Measurements from ENCODE around the gene HACE1.

The HACE1 gene

DNA sequence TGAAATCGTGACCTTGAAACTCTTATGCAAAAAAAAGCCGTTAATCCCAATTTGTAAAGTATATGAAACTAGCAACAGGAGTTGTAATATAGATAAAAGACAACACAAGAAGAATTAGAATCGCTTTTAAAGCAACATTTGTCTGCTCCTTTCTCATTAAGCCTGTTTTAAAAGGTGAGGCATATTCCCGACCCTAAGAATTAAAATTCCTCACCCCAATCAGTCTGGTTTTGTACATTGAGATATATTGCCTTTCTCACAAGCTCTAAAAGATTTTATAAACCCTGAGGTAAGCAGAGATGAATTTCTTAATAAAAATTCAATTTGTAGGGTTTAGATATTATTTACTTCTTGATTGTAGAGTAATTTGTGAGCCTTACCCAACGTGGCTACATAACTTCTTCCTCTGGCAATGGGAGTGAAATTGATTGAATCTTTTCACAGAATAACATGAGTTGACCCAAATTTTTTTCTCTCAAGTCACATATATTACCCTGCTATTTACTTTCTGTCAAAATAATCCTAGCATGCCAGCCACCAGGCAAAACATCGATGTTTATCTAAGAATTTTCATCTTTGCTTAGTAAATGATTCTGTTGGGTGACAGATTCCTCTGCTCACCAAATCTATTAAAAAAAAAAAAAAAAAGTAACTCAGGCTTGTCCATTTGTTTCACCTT, 173.7 kb downstream of the HACE1 start:
- no peak for DNase-seq

DNA sequence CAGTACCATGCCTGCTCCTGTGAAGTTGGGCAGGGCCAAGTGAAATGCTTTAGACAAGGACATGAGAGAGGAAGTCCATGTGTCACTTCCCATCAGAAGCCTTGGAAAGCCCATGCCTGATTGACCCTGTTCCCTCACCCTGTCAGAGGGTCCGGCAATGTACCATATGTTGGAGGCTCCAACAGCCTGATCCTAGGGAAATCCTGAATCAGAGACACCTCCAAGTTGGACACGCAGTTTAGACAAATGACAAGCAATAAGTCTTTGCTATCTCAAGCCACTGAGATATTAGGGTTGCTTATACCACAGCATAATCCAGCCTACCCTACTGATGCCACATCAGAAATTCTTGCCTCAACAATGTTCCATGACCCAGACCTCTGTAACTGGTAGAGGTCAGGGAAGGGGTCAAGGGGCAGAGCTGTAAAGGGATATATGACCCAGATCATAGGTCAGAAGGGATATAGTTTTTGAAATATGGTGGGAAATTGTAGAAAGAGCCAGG, 174.8 kb downstream of the HACE1 start:
- no peak for DNase-seq

DNA sequence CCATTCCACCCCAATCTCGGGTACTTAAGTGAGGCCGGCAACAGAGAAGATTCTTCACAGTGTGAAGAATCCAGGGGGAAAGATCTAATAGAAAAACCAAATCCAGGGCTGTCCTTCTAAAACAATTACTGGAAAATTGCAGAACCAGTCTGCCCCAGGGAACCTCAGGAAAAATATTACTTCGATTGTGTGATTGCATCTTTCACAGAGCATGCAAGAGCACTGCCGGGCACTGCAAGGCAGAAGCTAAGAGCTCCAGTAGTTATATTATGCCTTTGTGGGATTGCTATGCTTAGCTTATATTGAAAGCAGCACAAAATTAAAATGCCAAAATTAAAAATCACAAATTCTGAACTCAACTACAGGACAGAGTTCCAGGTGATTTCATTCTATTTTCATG, 175.9 kb downstream of the HACE1 start:
- DNase-seq: no peak

GRCh38 chr6:104682722-104683643, 176.7 kb downstream of the HACE1 start:
- DNase-seq: peak; percentile 40

GRCh38 chr6:104680539-104680938, 179.2 kb downstream of the HACE1 start:
- DNase-seq: no peak

GRCh38 chr6:104679971-104680370, 179.7 kb downstream of the HACE1 start:
- DNase-seq: no peak

Measured in fibroblast of skin of back (primary cell).